ENCODE results near the gene CCDC186. TPM values are rescaled to one million over a fixed set of nuclear protein-coding genes. Genes with fewer than 3 reads are reported as not detected.
"Not testable (repeated sequence)": the region's sequence is repeated elsewhere in the genome, so short reads cannot be mapped to it uniquely, and the experiment has no call there.

The CCDC186 gene
- total RNA-seq, 1 donor from 2014 or later, result 23.1 TPM

DNA sequence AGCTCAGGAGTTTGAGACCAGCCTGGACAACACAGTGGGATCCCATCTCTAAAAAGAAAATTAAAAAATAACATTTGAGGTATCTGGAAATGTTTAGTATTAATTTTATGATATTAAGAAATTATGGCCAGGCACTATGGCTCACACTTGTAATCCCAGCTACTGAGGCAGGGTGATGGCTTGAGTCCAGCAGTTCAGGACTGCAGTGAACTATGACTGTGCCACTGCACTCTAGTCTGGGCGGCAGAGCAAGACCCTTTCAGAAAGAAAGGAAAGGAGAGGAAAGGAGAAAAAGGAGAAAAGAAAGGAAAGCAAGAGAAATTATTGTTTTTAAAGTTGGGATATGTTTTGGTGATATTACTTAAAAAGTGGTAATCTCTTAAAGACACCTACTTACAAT is 2.5 kb upstream of the CCDC186 start:
- ATAC-seq, result no peak
- DNase-seq (ENCODE audit: low spot score), result no peak
- intact Hi-C loops (cut with DNase I), result no loop called here

GRCh38 chr10:114175667-114176066 is 1.7 kb upstream of the CCDC186 start:
- ATAC-seq (no peak), DNase-seq (ENCODE audit: low spot score) (no peak)
- intact Hi-C loops (cut with DNase I), result no loop called here

GRCh38 chr10:114174695-114175188 is 739 bp upstream of the CCDC186 start:
- intact Hi-C loops (cut with DNase I), result no loop called here
- peak; percentile 37 for ATAC-seq

DNA sequence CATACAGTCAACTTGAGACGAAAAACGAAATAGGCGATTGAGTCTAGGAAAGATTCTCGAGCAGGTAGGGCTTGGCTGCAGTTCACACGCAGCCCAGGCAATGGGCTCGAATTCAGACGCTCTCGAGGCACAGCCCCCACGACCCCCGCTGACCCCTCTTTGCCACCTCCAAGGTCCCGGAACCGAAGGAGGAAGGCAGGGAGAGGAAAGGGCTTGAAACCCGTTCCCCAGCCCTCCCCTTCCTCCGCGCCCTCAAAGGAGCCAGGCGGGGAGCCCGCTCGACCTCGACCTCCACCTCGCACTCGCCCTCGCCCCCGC is 441 bp downstream of the CCDC186 start:
- intact Hi-C loops (cut with DNase I), result no loop called here
- peak; percentile 67 for DNase-seq (ENCODE audit: low spot score)
- ATAC-seq, result peak; percentile 51

More at GRCh38 chr10:114174695-114175188, 739 bp upstream of the CCDC186 start:
- DNase-seq (ENCODE audit: low spot score), result no peak

- no peak for DNase-seq (ENCODE audit: low spot score)
- ATAC-seq, result no peak
- intact Hi-C loops (cut with DNase I), result no loop called here
Observed at GRCh38 chr10:114172776-114173602, 1.0 kb downstream of the CCDC186 start.

DNA sequence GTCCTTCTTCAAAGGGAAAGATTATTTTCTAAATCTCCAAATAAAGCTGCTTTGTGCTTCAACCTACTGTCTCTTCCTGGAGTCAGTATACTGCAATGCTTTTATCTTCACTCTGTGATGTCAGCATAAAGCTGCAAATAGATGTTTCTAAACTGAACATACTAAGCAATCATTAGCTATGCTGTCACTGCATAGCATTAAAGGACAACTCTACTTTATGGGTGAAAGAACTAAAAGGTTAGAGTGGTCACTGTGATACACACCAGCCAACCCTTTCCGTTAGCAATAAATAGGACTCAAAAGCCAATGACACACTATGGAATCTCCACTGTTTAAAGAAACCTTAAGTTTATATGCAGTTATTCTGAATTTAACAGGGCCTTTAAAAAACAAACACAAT is 1.8 kb downstream of the CCDC186 start:
- intact Hi-C loops (cut with DNase I), result no loop called here
- ATAC-seq, result no peak
- DNase-seq (ENCODE audit: low spot score), result no peak

DNA sequence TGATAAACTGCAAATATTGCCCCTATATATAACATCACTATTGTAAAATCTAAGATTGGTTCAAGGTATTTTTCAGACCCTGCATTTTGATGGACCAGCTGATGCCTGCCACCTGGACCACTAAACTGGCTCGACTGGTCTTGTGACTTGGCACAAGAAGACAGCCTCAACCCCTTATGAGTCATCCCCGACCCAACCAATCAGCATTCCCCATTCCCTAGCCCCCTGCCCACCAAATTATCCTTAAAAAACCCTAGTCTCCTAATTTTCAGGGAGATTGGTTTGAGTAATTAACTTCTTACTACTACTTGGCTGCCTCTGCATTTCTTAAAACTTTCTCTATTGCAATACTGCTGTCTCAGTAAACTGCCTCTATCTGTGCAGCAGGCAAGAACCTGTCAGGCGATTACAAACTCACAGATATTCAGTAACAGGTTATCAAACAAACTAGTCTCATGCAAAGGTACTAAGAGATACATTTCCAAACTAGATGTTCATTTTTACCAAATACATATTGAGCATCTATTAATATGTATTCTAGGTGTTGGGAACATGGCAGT is 5.5 kb downstream of the CCDC186 start:
- DNase-seq (ENCODE audit: low spot score) (no peak), ATAC-seq (no peak)
- intact Hi-C loops (cut with DNase I), result no loop called here

- intact Hi-C loops (cut with DNase I), result no loop called here
- no peak for ATAC-seq
- DNase-seq (ENCODE audit: low spot score), result no peak
Observed at GRCh38 chr10:114167985-114168384, 6.0 kb downstream of the CCDC186 start.

- no peak for DNase-seq (ENCODE audit: low spot score)
- no peak for ATAC-seq
- intact Hi-C loops (cut with DNase I), result no loop called here
Observed at GRCh38 chr10:114166494-114166893, 7.5 kb downstream of the CCDC186 start.

DNA sequence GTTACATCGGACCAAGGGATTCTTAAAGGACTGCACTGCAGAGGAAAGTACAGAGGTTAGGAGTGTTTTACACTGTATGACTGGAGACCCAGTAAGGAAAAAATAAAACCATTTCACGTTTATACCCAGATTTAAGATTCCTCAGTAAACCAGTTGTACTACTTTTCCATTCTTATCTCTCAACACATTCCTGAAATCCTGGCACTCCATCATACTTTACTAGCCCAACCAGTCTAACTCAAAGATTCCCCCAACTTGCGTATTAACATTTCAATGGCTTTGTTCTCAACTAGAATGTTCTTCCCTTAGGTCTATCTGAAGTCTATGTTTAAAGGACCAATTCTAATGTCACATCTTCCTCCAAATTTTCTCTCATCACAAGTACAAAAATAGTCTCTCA is 8.0 kb downstream of the CCDC186 start:
- ATAC-seq (no peak), DNase-seq (ENCODE audit: low spot score) (no peak)
- intact Hi-C loops (cut with DNase I), result no loop called here

- ATAC-seq, result no peak
- intact Hi-C loops (cut with DNase I), result loop anchor here (5.0 kb wide), 1 partner anchor 864 kb away; no protein-coding TSS in a partner anchor
- no peak for DNase-seq (ENCODE audit: low spot score)
Observed at GRCh38 chr10:114163062-114163461, 10.9 kb downstream of the CCDC186 start.

DNA sequence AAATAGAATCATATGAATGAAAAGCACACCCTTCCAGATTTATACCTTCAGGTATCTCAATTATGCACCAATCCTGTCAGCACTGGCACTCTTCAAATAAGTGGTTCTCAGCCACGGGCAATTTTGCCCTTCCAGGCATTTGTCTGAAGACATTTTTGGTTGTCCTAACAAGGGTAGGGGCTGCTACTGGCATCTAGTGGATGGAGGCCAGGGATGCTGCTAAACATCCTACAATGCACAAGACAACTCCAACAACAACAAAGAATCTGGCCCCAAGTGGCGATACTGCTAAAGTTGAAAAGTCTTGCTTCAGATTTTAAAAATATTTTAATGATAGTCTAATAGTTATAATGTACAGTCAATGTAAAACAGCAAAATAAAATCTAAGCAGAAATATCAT is 16.1 kb downstream of the CCDC186 start:
- DNase-seq (ENCODE audit: low spot score) (no peak), ATAC-seq (no peak)
- intact Hi-C loops (cut with DNase I), result no loop called here

DNA sequence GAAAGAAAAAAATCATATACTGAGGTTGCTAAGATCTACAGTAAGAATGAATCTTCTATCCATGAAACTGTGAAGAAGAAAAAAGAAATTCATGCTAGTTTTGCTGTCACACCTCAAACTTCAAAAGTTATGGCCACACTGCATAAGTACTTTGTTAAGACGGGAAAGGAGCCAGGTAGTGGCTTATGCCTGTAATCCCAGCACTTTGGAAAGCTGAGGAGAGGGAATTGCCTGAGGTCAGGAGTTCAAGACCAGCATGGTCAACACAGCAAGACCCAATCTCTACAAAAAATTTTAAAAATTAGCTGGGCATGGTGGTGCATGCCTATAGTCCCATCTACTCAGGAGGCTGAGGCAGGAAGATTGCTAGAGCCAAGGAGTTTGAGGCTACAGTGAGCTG is 22.1 kb downstream of the CCDC186 start:
- ATAC-seq (no peak), DNase-seq (ENCODE audit: low spot score) (no peak)
- intact Hi-C loops (cut with DNase I), result no loop called here

- no peak for ATAC-seq
- intact Hi-C loops (cut with DNase I), result no loop called here
- DNase-seq (ENCODE audit: low spot score), result no peak
Observed at GRCh38 chr10:114151486-114151885, 22.5 kb downstream of the CCDC186 start.

DNA sequence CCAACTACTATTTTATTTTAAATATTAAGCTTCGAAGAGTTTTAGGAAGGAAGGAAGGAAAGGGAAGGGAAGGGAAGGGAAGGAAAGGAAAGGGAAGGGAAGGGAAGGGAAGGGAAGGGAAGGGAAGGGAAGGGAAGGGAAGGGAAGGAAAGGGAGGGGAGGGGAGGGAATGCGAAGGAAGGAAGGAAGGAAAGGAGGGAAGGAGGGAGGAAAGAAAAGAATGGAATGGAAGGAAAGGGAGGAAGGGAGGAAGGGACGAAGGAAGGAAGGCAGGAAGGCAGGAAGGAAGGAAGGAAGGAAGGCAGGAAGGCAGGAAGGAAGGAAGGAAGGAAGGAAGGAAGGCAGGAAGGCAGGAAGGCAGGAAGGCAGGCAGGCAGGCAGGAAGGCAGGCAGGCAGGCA is 24.5 kb downstream of the CCDC186 start:
- intact Hi-C loops (cut with DNase I); ATAC-seq: not testable (repeated sequence)

DNA sequence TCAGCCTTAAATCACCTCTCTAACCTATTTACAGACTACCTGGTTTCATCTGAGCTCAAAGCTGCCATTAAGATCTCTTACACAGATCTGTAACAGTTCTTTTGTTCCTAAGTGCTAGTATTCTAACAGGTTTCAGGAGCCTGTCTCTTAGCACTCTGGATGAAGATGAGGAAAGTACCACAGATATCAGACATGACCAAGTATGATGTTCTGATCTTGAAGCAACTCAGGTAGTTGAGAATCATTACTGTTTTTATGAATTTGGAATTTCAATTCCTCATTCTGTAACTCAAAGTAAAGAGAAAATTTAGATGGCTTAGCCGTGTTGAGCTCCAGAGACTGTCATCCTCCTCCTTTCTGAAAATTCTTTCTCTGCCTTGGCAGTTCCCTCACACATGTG is 30.8 kb downstream of the CCDC186 start:
- intact Hi-C loops (cut with DNase I), result no loop called here

More for the DNA sequence above, 24.5 kb downstream of the CCDC186 start:
- DNase-seq (ENCODE audit: low spot score), result not testable (repeated sequence)

DNA sequence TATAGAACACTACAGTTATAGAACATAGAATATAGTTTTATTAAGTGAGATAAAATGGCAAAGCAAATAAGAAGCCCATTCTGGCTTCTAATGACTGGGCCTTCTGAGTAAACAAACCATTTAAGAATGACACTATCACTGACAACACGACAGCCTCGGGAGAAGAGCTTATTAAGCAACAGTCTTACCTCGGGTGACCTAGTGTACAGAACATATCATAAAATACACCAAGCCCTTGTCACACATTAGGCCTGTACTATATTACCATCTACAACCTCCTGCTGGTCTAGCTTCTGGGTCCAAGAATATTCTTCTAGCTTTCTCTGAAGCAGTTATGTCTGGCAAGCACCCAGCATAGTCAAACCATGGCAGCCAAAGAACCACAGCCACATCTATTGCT is 32.0 kb downstream of the CCDC186 start:
- ATAC-seq (no peak), DNase-seq (ENCODE audit: low spot score) (no peak)
- intact Hi-C loops (cut with DNase I), result no loop called here

More for the DNA sequence above, 30.8 kb downstream of the CCDC186 start:
- ATAC-seq (no peak), DNase-seq (ENCODE audit: low spot score) (no peak)

DNA sequence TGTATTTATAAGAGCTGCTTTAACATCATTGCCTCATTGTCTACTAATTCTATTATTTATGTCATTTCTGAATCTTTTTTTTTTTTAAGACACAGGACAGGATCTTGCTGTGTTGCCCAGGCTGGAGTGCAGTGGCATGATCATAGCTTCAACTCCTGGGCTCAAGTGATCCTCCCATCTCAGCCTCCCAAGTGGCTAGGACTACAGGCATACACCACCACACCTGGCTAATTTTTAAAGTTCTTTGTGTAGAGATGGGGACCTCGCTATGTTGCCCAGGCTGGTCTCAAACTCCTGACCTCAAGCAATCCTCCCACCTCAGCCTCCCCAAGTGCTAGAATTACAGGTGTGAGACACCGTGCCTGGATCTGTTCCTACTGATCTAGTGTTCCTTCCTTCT is 33.2 kb downstream of the CCDC186 start:
- ATAC-seq; intact Hi-C loops (cut with DNase I); DNase-seq (ENCODE audit: low spot score): not testable (repeated sequence)

GRCh38 chr10:114140036-114140435 is 34.0 kb downstream of the CCDC186 start:
- ATAC-seq (no peak), DNase-seq (ENCODE audit: low spot score) (no peak)
- intact Hi-C loops (cut with DNase I), result no loop called here

- DNase-seq (ENCODE audit: low spot score) (no peak), ATAC-seq (no peak)
- intact Hi-C loops (cut with DNase I), result no loop called here
Observed at GRCh38 chr10:114138581-114138980, 35.4 kb downstream of the CCDC186 start.

DNA sequence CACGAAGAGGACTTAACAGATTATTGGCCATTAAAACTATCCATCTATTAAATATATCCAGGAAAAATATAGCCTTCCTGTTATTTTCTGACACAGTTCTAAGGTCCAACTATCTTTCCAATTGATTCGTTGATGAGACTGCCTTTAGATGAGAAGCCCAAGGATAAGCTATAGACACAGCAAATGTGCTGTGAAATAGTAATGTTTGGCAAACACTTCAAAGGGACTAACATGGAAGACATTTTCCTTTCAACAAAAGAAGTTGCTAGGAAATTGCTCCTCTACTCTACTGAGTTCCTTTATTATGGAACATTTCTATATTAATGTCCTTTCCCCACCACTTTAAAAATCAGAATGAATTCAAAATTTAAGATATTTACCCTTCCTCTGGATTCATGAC is 38.5 kb downstream of the CCDC186 start:
- intact Hi-C loops (cut with DNase I), result no loop called here
- no peak for DNase-seq (ENCODE audit: low spot score)
- no peak for ATAC-seq

Measured in sciatic nerve (tissue), 2 donors.